ENCODE results near the gene GRM2. TPM values are rescaled to one million over a fixed set of nuclear protein-coding genes. Genes with fewer than 3 reads are reported as not detected.

GRM2 gene
- total RNA-seq, 4 donors from 2014 or later = 0.13 to 2.2 (median 0.91) TPM

GRCh38 chr3:51686056-51686455 is 20.8 kb upstream of the GRM2 start:
- no peak for DNase-seq (ENCODE audit: low spot score in 2 of 2)
- no peak overlapping the region for H3K4me3 ChIP-seq (ENCODE audit: low read depth, poor library complexity, severe bottlenecking)
- TF ChIP-seq, protein P1, sequence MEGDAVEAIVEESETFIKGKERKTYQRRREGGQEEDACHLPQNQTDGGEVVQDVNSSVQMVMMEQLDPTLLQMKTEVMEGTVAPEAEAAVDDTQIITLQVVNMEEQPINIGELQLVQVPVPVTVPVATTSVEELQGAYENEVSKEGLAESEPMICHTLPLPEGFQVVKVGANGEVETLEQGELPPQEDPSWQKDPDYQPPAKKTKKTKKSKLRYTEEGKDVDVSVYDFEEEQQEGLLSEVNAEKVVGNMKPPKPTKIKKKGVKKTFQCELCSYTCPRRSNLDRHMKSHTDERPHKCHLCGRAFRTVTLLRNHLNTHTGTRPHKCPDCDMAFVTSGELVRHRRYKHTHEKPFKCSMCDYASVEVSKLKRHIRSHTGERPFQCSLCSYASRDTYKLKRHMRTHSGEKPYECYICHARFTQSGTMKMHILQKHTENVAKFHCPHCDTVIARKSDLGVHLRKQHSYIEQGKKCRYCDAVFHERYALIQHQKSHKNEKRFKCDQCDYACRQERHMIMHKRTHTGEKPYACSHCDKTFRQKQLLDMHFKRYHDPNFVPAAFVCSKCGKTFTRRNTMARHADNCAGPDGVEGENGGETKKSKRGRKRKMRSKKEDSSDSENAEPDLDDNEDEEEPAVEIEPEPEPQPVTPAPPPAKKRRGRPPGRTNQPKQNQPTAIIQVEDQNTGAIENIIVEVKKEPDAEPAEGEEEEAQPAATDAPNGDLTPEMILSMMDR (IDR thresholded peaks at IDR 0.05) = no peak
- TF ChIP-seq POLR2A (IDR thresholded peaks at IDR 0.05) = no peak
- WGBS, 2 donors = 80 to 90% methylated on average over 4 of the region's 4 CpGs
- intact Hi-C loops (cut with DNase I; ENCODE audit: low total_unique reads) = loop anchor here (10.0 kb wide), 1 partner anchor 301 kb away; the partner anchor contains the start of gene MANF

- peak; percentile 42 to 91 for DNase-seq (ENCODE audit: low spot score in 2 of 2)
- 51 to 61% methylated on average over 10 of the region's 10 CpGs for WGBS, 2 donors
- intact Hi-C loops (cut with DNase I; ENCODE audit: low total_unique reads) = loop anchor here (10.0 kb wide), 1 partner anchor 302 kb away; the partner anchor contains the start of gene MANF
- H3K4me3 ChIP-seq (ENCODE audit: low read depth, poor library complexity, severe bottlenecking) = no peak overlapping the region
- no peak for TF ChIP-seq POLR2A (IDR thresholded peaks at IDR 0.05)
- TF ChIP-seq, protein P1 (IDR thresholded peaks at IDR 0.05) = no peak
Observed at GRCh38 chr3:51686512-51687215, 20.2 kb upstream of the GRM2 start.

DNA sequence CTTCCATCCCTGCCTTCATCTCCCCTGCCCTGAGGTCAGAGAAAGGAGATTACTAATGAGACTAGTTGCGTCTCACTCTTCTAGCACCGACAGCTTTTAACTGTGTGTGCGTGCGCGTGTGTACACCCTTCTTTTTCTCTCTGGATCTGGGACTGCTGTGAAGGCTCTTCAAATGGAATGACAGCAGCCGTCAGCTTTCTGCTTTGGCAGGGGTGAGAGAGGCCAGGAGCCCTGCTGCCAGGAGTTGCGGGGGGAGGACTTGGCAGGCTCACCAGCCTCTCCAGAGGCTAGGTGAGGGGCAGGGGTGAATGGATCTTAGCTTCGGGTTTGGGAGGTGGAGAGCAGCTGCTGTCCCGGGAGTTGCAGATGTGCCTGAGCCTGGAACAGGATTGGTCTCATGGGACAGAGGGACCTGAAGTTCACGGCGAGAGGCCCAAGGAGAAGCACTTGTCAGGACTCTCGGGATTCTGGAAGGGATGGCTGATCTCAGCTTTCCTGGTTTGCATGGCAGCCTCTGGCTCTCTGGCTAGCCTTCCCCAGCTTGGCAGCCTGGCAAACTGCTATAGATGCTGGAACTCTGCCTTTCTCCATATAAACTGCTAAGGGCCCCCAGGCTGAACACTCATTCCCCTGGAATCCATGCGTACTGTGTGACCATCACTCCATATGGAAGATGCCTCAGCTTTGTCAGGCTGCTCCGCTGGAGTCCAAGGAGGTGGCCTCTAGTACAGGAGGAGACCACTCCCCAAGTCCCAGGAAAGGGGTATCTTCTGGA is 19.2 kb upstream of the GRM2 start:
- no peak for TF ChIP-seq POLR2A (IDR thresholded peaks at IDR 0.05)
- TF ChIP-seq, protein P1 (IDR thresholded peaks at IDR 0.05) = no peak
- no peak overlapping the region for H3K4me3 ChIP-seq (ENCODE audit: low read depth, poor library complexity, severe bottlenecking)
- intact Hi-C loops (cut with DNase I; ENCODE audit: low total_unique reads) = loop anchor here (10.0 kb wide), 1 partner anchor 303 kb away; the partner anchor contains the start of gene MANF
- DNase-seq (ENCODE audit: low spot score in 2 of 2) = no peak
- WGBS, 2 donors = 47 to 51% methylated on average over 14 of the region's 14 CpGs

DNA sequence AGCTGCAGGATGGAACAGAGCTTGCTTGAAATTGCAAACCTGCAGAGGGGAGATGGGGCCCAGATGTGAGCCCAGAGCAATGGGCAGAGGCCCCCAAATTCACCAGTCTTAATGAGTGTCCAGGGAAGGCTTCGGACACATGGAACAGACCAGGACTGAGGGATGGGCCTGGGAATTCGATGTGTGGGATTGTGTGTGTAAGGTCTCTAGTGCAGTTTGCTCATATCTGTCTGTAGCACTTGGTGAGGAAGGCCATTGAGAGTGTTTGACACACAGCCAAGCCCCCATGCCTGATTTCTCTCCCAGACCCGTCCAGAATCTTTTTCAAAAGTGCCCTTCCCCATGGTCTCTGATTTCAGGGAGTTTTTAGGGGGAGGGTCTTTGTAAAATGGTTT is 18.7 kb upstream of the GRM2 start:
- TF ChIP-seq, protein P1 (IDR thresholded peaks at IDR 0.05) = no peak
- TF ChIP-seq POLR2A (IDR thresholded peaks at IDR 0.05) = no peak
- 72 to 96% methylated on average over 3 of the region's 3 CpGs for WGBS, 2 donors
- H3K4me3 ChIP-seq (ENCODE audit: low read depth, poor library complexity, severe bottlenecking) = no peak overlapping the region
- DNase-seq (ENCODE audit: low spot score in 2 of 2) = no peak
- intact Hi-C loops (cut with DNase I; ENCODE audit: low total_unique reads) = loop anchor here (10.0 kb wide), 1 partner anchor 303 kb away; the partner anchor contains the start of gene MANF

DNA sequence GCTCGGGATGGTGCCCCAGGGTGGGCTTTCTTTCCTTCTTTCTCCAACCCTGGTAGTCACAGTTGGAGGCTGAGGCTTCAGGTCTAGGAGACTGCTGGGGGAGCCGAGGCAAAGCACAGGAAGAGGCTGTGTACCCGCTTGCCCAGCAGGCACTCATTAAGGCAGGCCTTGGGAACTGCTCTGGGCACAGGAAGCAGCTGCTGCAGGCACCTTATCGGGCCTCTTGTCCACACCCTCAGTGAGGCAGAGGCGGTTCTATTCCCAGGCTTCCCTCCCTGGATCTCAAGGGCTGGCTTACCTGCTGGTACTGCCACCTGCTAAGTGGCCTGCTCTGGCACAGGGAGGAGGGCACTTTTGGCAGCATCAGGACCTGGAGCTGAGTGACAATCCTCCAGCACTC is 15.8 kb upstream of the GRM2 start:
- 58 to 73% methylated on average over 5 of the region's 5 CpGs for WGBS, 2 donors
- intact Hi-C loops (cut with DNase I; ENCODE audit: low total_unique reads) = no loop called here
- no peak overlapping the region for H3K4me3 ChIP-seq (ENCODE audit: low read depth, poor library complexity, severe bottlenecking)
- no peak for DNase-seq (ENCODE audit: low spot score in 2 of 2)
- TF ChIP-seq, protein P1 (IDR thresholded peaks at IDR 0.05) = no peak
- TF ChIP-seq POLR2A (IDR thresholded peaks at IDR 0.05) = no peak

Data from lower leg skin (tissue), 4 donors.